Cardiac fibroblast (primary cell): ENCODE results near the gene CREB1.

Experiments used
- DNase-seq, 2 donors: peaks; one replicate each; pipeline versions ENCODE4 v3.0.0 to v3.0.0-alpha.2; 2010; ENCODE audit warnings: low read depth in 2 of 2
- H3K4me3 ChIP-seq, 2 donors: replicated peaks in 1 of 2; 1 replicate in 1 of 2; 2 replicates in 1 of 2; pipeline ENCODE4 v1.5.1; 2011; ENCODE audit warnings: low read depth in 2 of 2, low read length in 2 of 2, mild to moderate bottlenecking in 2 of 2, moderate library complexity in 1 of 2
- TF ChIP-seq, protein P1 (sequence below): IDR thresholded peaks from one replicate; pipeline ENCODE4 v1.5.1; 2011; ENCODE audit warnings: low read depth, mild to moderate bottlenecking, low read length, inconsistent platforms

The CREB1 gene

DNA sequence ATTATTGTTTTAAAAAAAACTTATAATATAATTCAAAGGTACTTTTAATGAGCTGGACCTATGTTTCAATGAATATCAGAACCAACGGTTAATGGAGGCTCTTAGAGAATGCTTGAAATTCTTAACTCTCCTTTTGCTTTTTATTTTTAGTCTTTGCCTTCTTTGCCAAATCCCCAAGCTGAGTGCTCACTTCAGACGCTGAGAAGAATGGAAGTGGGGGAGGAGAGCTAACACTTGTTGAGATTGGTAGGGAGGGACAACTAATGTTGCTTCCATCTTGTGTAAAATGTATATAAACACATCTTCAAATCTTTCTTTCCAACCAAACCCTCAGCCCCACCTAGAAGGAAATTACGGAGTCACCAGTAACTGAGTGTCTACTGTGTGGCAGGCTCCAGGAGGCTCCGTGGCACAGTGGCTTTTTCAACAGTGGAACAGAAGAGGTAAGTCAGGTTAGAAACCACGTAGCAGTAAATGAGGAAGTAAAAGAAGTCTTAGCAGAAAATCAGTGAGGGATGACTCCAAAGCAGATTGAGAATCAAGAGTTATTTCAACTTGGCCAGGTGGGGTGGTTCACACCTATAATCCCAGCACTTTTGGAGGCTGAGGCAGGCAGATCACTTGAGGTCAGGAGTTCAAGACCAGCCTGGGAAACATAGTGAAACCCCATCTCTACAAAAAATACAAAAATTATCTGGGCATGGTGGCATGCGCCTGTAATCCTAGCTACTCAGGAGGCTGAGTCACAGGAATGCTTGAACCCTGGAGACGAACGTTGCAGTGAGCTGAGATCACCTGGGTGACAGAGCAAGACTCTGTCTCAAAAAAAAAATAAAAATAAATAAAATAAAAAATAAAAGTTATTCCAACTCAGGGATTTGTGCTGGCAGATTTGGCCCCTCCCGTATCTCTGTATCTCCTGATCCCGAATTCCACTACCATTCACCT is 45.0 kb upstream of the CREB1 start:
- TF ChIP-seq, protein P1, sequence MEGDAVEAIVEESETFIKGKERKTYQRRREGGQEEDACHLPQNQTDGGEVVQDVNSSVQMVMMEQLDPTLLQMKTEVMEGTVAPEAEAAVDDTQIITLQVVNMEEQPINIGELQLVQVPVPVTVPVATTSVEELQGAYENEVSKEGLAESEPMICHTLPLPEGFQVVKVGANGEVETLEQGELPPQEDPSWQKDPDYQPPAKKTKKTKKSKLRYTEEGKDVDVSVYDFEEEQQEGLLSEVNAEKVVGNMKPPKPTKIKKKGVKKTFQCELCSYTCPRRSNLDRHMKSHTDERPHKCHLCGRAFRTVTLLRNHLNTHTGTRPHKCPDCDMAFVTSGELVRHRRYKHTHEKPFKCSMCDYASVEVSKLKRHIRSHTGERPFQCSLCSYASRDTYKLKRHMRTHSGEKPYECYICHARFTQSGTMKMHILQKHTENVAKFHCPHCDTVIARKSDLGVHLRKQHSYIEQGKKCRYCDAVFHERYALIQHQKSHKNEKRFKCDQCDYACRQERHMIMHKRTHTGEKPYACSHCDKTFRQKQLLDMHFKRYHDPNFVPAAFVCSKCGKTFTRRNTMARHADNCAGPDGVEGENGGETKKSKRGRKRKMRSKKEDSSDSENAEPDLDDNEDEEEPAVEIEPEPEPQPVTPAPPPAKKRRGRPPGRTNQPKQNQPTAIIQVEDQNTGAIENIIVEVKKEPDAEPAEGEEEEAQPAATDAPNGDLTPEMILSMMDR, result no peak
- DNase-seq, result peak in 1 of 2 donors; percentile 35
- no peak overlapping the region for H3K4me3 ChIP-seq

GRCh38 chr2:207487650-207488311 is 42.0 kb upstream of the CREB1 start:
- DNase-seq, result peak; percentile 84 to 88
- H3K4me3 ChIP-seq, result no peak overlapping the region
- TF ChIP-seq, protein P1, result peak; percentile 33

DNA sequence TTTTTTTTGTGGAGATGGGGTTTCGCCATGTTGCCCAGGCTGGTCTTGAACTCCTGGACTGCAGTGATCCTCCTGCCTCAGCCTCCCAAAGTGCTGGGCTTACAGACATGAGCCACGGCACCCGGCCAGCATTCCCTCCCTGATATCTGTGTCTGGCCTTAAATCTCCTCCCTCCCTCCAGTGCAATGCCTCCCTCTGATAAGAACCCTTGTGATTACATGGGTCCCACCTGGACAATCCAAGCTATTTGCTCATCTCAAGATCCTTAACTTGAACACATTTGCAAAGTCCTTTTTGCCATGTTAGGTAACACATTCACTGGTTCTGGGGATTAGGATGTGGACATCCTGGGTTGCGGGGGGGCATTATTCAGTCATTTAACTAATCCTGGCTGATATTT is 40.5 kb upstream of the CREB1 start:
- no peak for DNase-seq
- TF ChIP-seq, protein P1, result no peak
- no peak overlapping the region for H3K4me3 ChIP-seq

DNA sequence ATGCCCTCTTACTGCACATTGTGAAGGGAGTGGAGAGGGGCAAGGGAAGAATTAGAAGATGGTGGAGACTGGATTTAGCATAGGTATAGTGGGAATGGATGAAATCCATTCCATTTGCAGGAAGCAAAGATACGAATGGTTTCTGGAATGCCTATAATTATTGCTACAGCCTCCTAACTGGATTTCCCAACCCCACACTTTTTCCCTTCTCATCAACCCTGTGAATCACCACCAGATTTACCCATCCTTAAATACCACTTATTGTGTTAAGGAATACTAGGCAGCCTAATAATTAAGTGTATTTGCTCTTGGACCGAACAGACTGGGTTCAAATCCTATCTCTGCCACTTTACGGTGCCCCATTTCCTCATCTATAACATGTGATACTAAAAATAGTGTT is 39.3 kb upstream of the CREB1 start:
- no peak overlapping the region for H3K4me3 ChIP-seq
- TF ChIP-seq, protein P1, result no peak
- DNase-seq, result no peak

DNA sequence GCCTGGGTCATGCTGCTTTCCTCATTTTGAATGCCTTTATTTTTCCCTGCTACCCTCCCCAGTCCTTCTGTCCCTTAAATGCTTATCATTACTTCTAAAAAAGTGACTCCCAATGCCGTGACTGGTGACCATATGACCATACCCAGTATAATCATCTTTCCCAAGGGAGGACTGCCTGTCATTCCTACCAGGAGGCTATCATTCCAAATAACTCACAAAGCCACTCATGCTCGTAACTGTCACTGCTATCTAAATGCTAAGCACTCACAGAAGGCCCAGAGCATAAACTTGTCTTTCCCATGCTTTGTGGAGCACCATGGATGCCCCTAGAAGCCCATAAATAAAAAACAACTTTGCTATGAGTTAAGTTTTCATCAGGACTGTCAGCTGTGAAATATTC is 38.7 kb upstream of the CREB1 start:
- no peak overlapping the region for H3K4me3 ChIP-seq
- no peak for DNase-seq
- TF ChIP-seq, protein P1, result no peak

DNA sequence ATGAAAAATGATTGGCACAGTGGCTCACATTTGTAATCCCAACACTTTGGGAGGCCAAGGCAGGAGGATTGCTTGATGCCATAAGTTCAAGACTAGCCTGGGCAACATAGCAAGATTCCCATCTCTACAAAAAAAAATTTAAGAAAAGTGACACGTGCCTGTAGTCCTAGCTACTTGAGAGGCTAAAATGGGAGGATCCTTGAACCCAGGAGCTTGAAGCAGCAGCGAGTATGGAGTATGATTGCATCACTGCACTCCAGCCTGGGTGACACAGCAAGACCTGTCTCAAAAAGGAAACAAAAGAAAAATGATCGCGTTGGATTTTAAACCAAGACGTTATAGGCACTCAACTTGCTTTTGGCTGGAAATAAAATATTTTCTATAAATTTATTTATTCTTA is 37.8 kb upstream of the CREB1 start:
- DNase-seq, result no peak
- TF ChIP-seq, protein P1, result no peak
- no peak overlapping the region for H3K4me3 ChIP-seq
